ENCODE results near the gene TTC38. TPM values are rescaled to one million over a fixed set of nuclear protein-coding genes. Genes with fewer than 3 reads are reported as not detected.

Gene TTC38
- total RNA-seq, 1 experiment from 2014 or later, result 16.7 TPM

DNA sequence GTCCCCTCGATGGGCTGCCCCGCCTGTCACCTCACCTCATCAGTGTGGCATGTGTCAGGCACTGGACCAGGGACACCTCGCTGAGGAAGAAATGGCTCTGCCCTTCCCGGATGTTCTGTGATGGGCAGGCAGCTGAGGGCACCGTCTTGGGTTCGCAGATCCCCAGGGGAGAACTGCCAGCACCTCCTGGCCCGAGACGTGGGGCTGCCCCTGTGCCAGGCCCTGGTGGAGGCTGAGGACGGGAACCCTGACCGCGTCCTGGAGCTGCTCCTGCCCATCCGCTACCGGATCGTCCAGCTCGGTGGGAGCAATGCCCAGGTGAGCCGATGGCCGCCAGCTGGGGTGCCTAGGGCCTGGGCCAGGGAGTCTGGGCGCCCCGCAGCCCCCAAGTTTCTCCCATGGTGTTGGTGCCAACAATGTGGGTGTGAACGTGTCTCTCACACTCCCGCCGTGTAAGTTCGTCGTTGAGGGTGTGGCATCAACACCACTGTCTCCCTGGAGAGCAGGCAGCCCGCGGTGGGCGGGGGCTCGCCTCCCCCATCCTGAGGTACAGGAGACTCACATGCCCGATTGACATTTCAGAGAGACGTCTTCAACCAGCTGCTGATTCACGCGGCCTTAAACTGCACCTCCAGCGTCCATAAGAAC lies 21.6 kb downstream of the TTC38 start:
- no peaks in the 10 kb centered on the region for H3K4me1 Mint-ChIP-seq (ENCODE audit: insufficient read depth, unreplicated experiment)
- intact Hi-C loops (cut with micrococcal nuclease), result no loop called here
- TF ChIP-seq, protein P1, sequence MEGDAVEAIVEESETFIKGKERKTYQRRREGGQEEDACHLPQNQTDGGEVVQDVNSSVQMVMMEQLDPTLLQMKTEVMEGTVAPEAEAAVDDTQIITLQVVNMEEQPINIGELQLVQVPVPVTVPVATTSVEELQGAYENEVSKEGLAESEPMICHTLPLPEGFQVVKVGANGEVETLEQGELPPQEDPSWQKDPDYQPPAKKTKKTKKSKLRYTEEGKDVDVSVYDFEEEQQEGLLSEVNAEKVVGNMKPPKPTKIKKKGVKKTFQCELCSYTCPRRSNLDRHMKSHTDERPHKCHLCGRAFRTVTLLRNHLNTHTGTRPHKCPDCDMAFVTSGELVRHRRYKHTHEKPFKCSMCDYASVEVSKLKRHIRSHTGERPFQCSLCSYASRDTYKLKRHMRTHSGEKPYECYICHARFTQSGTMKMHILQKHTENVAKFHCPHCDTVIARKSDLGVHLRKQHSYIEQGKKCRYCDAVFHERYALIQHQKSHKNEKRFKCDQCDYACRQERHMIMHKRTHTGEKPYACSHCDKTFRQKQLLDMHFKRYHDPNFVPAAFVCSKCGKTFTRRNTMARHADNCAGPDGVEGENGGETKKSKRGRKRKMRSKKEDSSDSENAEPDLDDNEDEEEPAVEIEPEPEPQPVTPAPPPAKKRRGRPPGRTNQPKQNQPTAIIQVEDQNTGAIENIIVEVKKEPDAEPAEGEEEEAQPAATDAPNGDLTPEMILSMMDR (IDR thresholded peaks at IDR 0.05; ENCODE audit: unreplicated experiment), result no peak
- no peak for DNase-seq (ENCODE audit: unreplicated experiment)
- CTCF ChIA-PET, result interaction anchor here (0.6 to 0.7 kb wide), 3 partner anchors 27 to 253 kb away, joined by 3 to 5 read pairs (median 4); no protein-coding TSS in a partner anchor
- no peak overlapping the region for H3K27ac Mint-ChIP-seq (ENCODE audit: low read depth, unreplicated experiment)
- POLR2A ChIA-PET, result no interaction called here
- no TSS peak for BruUV-seq (replicated peaks)
- no peak overlapping the region for H3K4me3 Mint-ChIP-seq (ENCODE audit: unreplicated experiment)
- peaks cover 46% of the 10 kb centered on the region for H3K36me3 Mint-ChIP-seq (ENCODE audit: insufficient read depth, unreplicated experiment)
- no peaks in the 10 kb centered on the region for H3K27me3 Mint-ChIP-seq (ENCODE audit: insufficient read depth, unreplicated experiment)
- no peaks in the 10 kb centered on the region for H3K9me3 Mint-ChIP-seq (ENCODE audit: unreplicated experiment)

DNA sequence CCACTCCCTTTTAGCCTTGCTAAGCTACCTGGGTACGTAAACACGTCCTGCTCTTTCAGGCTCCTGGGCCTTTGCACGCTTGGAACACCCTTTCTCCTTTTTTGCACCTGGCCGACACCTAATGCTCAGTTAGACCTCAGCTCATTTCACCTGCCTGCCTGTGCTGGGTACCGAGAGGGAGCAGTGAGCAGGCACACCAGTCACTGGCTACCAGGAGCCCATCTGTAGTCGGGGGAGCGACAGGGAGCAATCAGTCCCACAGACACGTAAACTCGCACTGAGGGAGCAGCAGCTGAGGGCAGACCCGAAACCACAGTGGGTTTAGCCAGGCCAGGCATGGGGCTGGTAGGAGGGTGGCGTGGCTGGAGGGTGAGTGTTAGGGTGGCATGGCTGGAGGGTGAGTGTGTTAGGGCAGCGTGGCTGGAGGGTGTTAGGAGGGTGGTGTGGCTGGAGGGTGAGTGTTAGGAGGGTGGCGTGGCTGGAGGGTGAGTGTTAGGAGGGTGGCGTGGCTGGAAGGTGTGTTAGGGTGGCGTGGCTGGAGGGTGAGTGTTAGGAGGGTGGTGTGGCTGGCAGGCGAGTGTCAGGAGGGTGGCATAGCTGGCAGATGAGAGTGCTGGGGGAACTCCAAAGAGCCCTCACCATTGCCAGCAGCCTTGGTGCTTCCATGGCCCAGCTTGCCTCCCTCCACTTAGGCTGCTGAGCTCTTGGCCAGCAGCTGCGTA lies 22.5 kb downstream of the TTC38 start:
- TF ChIP-seq, protein P1 (IDR thresholded peaks at IDR 0.05; ENCODE audit: unreplicated experiment), result no peak
- Mint-ChIP-seq H3K27me3 (ENCODE audit: insufficient read depth, unreplicated experiment) (no peaks in the 10 kb centered on the region), H3K27ac (ENCODE audit: low read depth, unreplicated experiment) (no peak overlapping the region), H3K4me3 (ENCODE audit: unreplicated experiment) (no peak overlapping the region), H3K36me3 (ENCODE audit: insufficient read depth, unreplicated experiment) (peaks cover 42% of the 10 kb centered on the region), H3K4me1 (ENCODE audit: insufficient read depth, unreplicated experiment) (no peaks in the 10 kb centered on the region), H3K9me3 (ENCODE audit: unreplicated experiment) (no peaks in the 10 kb centered on the region)
- intact Hi-C loops (cut with micrococcal nuclease), result no loop called here
- ChIA-PET CTCF (interaction anchor here (0.5 to 0.6 kb wide), 2 partner anchors 252 to 295 kb away, joined by 3 to 4 read pairs; no protein-coding TSS in a partner anchor), POLR2A (no interaction called here)
- DNase-seq (ENCODE audit: unreplicated experiment), result no peak
- no TSS peak for BruUV-seq (replicated peaks)

DNA sequence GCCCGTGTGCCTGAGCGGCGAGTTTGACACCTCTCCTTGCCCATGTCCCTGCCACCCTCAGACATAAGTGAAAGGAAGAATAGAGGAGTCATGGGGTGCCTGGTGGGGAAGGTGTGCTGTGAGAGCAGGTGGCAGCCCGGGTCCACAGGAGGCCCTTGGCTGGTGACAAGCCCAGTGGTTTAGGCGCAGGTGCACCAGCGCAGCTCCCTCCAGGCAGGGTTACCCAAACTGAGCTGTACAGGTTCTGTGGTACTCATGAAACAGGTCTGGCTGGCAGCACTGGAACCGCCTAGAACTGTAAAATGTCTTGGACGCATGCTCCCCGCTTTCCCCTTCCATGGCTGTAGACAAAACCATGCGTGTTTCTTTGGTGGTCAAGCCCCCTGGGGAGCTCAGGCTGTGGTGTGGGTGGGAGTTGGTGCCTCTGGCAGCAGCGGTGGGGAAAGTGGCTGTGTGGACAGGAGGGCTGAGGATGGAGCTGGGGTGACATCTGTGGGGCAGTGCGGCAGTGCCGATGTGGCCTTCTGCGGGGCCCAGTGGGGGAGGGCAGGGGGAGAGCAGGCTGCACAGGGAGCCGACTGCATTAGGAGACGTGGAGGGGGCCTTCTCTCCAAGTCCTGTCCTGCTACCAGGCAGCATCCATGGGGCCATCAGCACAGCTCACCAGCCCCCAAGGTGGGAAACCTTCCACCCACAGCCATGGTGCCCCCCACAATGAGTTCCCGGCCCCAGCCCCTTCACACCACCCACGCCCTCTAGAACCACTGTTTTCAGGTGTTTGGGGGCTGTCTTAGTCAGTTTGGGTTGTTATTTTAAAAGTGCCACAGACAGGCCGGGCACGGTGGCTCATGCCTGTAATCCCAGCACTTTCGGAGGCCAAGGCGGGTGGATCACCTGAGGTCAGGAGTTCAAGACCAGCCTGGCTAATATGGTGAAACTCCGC lies 23.3 kb downstream of the TTC38 start:
- intact Hi-C loops (cut with micrococcal nuclease), result no loop called here
- DNase-seq (ENCODE audit: unreplicated experiment), result no peak
- no peak overlapping the region for H3K27ac Mint-ChIP-seq (ENCODE audit: low read depth, unreplicated experiment)
- peaks cover 3% of the 10 kb centered on the region for H3K4me1 Mint-ChIP-seq (ENCODE audit: insufficient read depth, unreplicated experiment)
- no peak overlapping the region for H3K4me3 Mint-ChIP-seq (ENCODE audit: unreplicated experiment)
- POLR2A ChIA-PET, result no interaction called here
- BruUV-seq (replicated peaks), result no TSS peak
- peaks cover 37% of the 10 kb centered on the region for H3K36me3 Mint-ChIP-seq (ENCODE audit: insufficient read depth, unreplicated experiment)
- TF ChIP-seq, protein P1 (IDR thresholded peaks at IDR 0.05; ENCODE audit: unreplicated experiment), result no peak
- H3K9me3 Mint-ChIP-seq (ENCODE audit: unreplicated experiment), result no peaks in the 10 kb centered on the region
- CTCF ChIA-PET, result interaction anchor here (0.5 kb wide), 1 partner anchor 296 kb away, joined by 3 read pairs; no protein-coding TSS in a partner anchor
- no peaks in the 10 kb centered on the region for H3K27me3 Mint-ChIP-seq (ENCODE audit: insufficient read depth, unreplicated experiment)

DNA sequence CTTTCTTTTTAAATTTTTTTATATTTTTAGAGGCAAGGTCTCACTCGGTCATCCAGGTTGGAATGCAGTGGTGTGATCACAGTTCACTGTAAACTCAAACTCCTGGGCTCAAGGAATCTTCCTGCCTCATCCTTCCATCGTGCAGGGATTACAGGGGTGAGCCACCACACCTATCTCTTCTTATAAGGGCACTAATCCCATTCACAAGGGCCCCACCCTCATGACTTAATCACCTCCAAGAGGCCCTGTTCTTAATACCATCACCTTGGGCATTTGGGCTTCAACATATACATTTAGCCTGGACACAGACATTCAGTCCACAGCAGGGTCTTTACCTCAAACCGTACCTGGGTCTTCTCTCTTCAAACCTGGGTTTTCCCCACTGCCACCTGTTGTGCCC lies 24.4 kb downstream of the TTC38 start:
- intact Hi-C loops (cut with micrococcal nuclease), result no loop called here
- DNase-seq (ENCODE audit: unreplicated experiment), result no peak
- ChIA-PET POLR2A (no interaction called here), CTCF (no interaction called here)
- no TSS peak for BruUV-seq (replicated peaks)
- no peak overlapping the region for H3K27ac Mint-ChIP-seq (ENCODE audit: low read depth, unreplicated experiment)
- H3K4me3 Mint-ChIP-seq (ENCODE audit: unreplicated experiment), result no peak overlapping the region
- peaks cover 41% of the 10 kb centered on the region for H3K36me3 Mint-ChIP-seq (ENCODE audit: insufficient read depth, unreplicated experiment)
- peaks cover 8% of the 10 kb centered on the region for H3K4me1 Mint-ChIP-seq (ENCODE audit: insufficient read depth, unreplicated experiment)
- TF ChIP-seq, protein P1 (IDR thresholded peaks at IDR 0.05; ENCODE audit: unreplicated experiment), result no peak
- no peaks in the 10 kb centered on the region for H3K9me3 Mint-ChIP-seq (ENCODE audit: unreplicated experiment)
- H3K27me3 Mint-ChIP-seq (ENCODE audit: insufficient read depth, unreplicated experiment), result no peaks in the 10 kb centered on the region
